K562 (cell line): ENCODE measurements around the gene NAP1L4. TPM values are rescaled to one million over a fixed set of nuclear protein-coding genes. Genes with fewer than 3 reads are reported as not detected.

Source experiments
- BRCA1 ChIP-seq, 2 experiments: fragments of 450-650 bp in 1 of 2; sonication (generic) in 1 of 2; formaldehyde crosslinking in 1 of 2; IDR thresholded peaks; 2 replicates each; pipeline versions ENCODE4 v1.5.0 to v1.6.1; 2017 to 2020; ENCODE audit warnings: mild to moderate bottlenecking in 1 of 2, missing genetic modification reagents in 1 of 2
- BRF1 ChIP-seq: IDR thresholded peaks from 3 replicates; pipeline ENCODE4 v1.6.1; 2011; ENCODE audit warnings: borderline replicate concordance, mild to moderate bottlenecking; ENCODE audit not compliant: insufficient read length; ENCODE audit errors: extremely low read depth
- CBFB ChIP-seq: sonication (generic); formaldehyde crosslinking; IDR thresholded peaks from 2 replicates; pipeline ENCODE4 v1.4.0; 2020; ENCODE audit warnings: mild to moderate bottlenecking, missing genetic modification reagents
- DPF2 ChIP-seq: fragments of 450-650 bp; IDR thresholded peaks from 2 replicates; pipeline ENCODE4 v1.6.1; 2016
- ETV6 ChIP-seq, 3 experiments: fragments of 150-350 bp in 1 of 3; sonication (generic) in 1 of 3; formaldehyde crosslinking in 1 of 3; IDR thresholded peaks; 2 replicates each; pipeline versions ENCODE4 v1.6.1 to v1.8.0; 2014 to 2022; ENCODE audit warnings: borderline replicate concordance in 2 of 3, low read depth in 2 of 3, antibody characterized with exemption in 1 of 3, low read length in 1 of 3, mild to moderate bottlenecking in 1 of 3, missing genetic modification reagents in 1 of 3
- FOXM1 ChIP-seq, 2 experiments: fragments of 450-650 bp in 1 of 2; sonication (generic) in 1 of 2; formaldehyde crosslinking in 1 of 2; IDR thresholded peaks; 2 replicates each; pipeline versions ENCODE4 v1.6.1 to v1.9.0; 2017 to 2022; ENCODE audit warnings: low read depth in 2 of 2, mild to moderate bottlenecking in 2 of 2, missing genetic modification reagents in 1 of 2, moderate library complexity in 1 of 2
- MITF ChIP-seq: IDR thresholded peaks from 2 replicates; pipeline ENCODE4 v1.6.1; 2014; ENCODE audit warnings: antibody characterized with exemption
- NR3C1 ChIP-seq: sonication (generic); formaldehyde crosslinking; IDR thresholded peaks from 2 replicates; pipeline ENCODE4 v1.8.1; 2022; ENCODE audit warnings: missing genetic modification reagents
- POLR3A ChIP-seq: IDR thresholded peaks from 2 replicates; pipeline ENCODE4 v1.6.1; 2011; ENCODE audit warnings: borderline replicate concordance, mild to moderate bottlenecking, moderate library complexity; ENCODE audit not compliant: insufficient read length, insufficient read depth; ENCODE audit errors: extremely low read depth
- RBBP5 ChIP-seq: fragments of 200-600 bp; sonication (generic); IDR thresholded peaks from 2 replicates; pipeline ENCODE4 v1.6.1; 2012; ENCODE audit warnings: borderline replicate concordance, mild to moderate bottlenecking, low read length, control low read depth, inconsistent platforms; ENCODE audit not compliant: insufficient read depth, poor library complexity, severe bottlenecking
- SAFB2 ChIP-seq: fragments of 200-400 bp; formaldehyde crosslinking; IDR thresholded peaks from 2 replicates; pipeline ENCODE4 v1.6.1; 2018; ENCODE audit warnings: borderline replicate concordance, low read length, low read depth, moderate library complexity; ENCODE audit not compliant: severe bottlenecking
- SMAD4 ChIP-seq: fragments of 250-450 bp; sonication (Bioruptor Pico); conservative IDR thresholded peaks from 2 replicates; pipeline ENCODE4 v1.8.0; 2021; ENCODE audit warnings: inconsistent platforms, mild to moderate bottlenecking, moderate library complexity
- SOX6 ChIP-seq: fragments of 450-650 bp; IDR thresholded peaks from 2 replicates; pipeline ENCODE4 v1.6.1; 2014; ENCODE audit warnings: mild to moderate bottlenecking
- ZBTB1 ChIP-seq: sonication (generic); formaldehyde crosslinking; IDR thresholded peaks from 2 replicates; pipeline ENCODE4 v1.8.1; 2023; ENCODE audit warnings: missing genetic modification reagents, low read depth, mild to moderate bottlenecking, borderline replicate concordance
- ZKSCAN8 ChIP-seq: fragments of 200-800 bp; sonication (Bioruptor generic); IDR thresholded peaks from 2 replicates; pipeline ENCODE4 v1.6.1; 2016; ENCODE audit warnings: missing genetic modification characterization, missing compliant biosample characterization
- ZNF184 ChIP-seq: sonication (generic); formaldehyde crosslinking; IDR thresholded peaks from 2 replicates; pipeline ENCODE4 v1.5.0; 2020; ENCODE audit warnings: missing genetic modification reagents
- ZNF431 ChIP-seq: sonication (generic); formaldehyde crosslinking; IDR thresholded peaks from 2 replicates; pipeline ENCODE4 v1.8.0; 2022; ENCODE audit warnings: mild to moderate bottlenecking, missing genetic modification reagents
- ZNF696 ChIP-seq: fragments of 250-450 bp; sonication (Bioruptor Pico); conservative IDR thresholded peaks from 2 replicates; pipeline ENCODE4 v1.4.0; 2020; ENCODE audit warnings: mild to moderate bottlenecking, moderate library complexity
- polyA plus RNA-seq, 8 experiments: library from polyadenylated mRNA; depleted of rRNA in 4 of 8; stranded (reverse) in 5 of 8; unstranded in 3 of 8; fragments of >200 nt; fragmentation: Nextera tagmentation in 2 of 8; fragmentation: Illumina TruSeq in 1 of 8; extraction: Ambion mirVana in 2 of 8; extraction: Trizol in 1 of 8; gene quantifications; 2 replicates each; pipeline versions ENCODE4 v1.2.1 to v1.2.3, GENCODE V29; 2011 to 2014; ENCODE audit warnings: inconsistent platforms in 1 of 8, missing spikeins in 1 of 8
- total RNA-seq, 7 experiments: library from RNA; depleted of rRNA in 6 of 7; stranded (reverse); fragments of >200 nt in 6 of 7; fragmentation: Illumina TruSeq in 2 of 7; extraction: Trizol in 2 of 7; gene quantifications; 2 replicates each; pipeline versions ENCODE4 v1.2.1 to v1.2.3, GENCODE V29; 2011 to 2021; ENCODE audit warnings: low replicate concordance in 1 of 7
- TF ChIP-seq, protein P1 (sequence below): sonication (generic); formaldehyde crosslinking; IDR thresholded peaks from 2 replicates; pipeline ENCODE4 v1.8.0; 2023; ENCODE audit warnings: missing genetic modification reagents, mild to moderate bottlenecking, borderline replicate concordance

NAP1L4 gene
- total and polyA plus RNA-seq, 9 of the 15 experiments (the other 6 are each of a cell fraction or from before 2014, with no cell fraction given), result 34.1 to 237 (median 179) TPM

DNA sequence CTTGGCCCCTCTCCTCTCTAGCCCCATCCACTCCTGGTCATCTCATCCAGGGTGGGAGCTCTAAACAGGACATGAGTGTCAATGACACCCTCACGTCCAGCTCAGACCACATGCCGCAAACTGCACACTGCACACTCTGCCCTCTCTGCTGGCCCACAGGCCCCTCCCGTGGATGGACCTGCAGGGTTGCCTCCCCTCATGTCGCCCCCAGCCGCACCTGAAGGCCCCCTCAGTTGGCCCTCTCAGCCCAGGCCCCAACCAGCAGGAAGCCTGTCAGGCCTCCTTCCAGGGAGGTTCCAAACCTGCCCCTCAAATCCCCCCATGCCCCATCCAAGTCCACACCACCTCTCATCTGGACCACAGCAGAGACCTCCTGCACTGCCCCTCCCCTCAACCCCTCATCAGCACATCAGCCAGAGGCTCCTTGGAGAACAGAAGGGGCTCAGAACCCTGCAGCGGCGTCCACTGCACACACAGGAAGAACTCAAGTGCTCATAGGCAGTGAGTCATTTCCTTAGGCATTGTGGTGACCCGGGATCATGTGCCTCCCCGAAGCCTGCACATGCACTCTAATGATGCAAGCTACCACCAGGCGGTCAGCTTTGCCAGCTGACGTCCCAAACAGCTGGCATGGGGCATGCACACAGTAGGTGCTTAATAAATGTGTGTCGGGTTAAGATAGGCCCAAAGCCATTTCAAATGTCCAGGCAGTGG lies 93.6 kb downstream of the NAP1L4 start (continued):
- no peak for TF ChIP-seq POLR3A
- TF ChIP-seq ZNF431, result peak; percentile 79
- TF ChIP-seq BRF1, result no peak
- TF ChIP-seq ETV6 (IDR thresholded peaks at IDR 0.05; ENCODE audit: borderline replicate concordance in 1 of 2, low read depth in 2 of 2, low read length in 1 of 2), result no peak
- TF ChIP-seq ETV6 (CRISPR knock-in tag; IDR thresholded peaks at IDR 0.05; ENCODE audit: borderline replicate concordance), result peak; percentile 64; the same call in 1 of the 2 replicates
- no peak for TF ChIP-seq SAFB2
- TF ChIP-seq ZKSCAN8, result peak; percentile 97; the same call in 1 of the 2 replicates
- TF ChIP-seq MITF, result peak; percentile 66; the same call in 1 of the 2 replicates
- TF ChIP-seq SOX6, result peak; percentile 70
- TF ChIP-seq, protein P1, sequence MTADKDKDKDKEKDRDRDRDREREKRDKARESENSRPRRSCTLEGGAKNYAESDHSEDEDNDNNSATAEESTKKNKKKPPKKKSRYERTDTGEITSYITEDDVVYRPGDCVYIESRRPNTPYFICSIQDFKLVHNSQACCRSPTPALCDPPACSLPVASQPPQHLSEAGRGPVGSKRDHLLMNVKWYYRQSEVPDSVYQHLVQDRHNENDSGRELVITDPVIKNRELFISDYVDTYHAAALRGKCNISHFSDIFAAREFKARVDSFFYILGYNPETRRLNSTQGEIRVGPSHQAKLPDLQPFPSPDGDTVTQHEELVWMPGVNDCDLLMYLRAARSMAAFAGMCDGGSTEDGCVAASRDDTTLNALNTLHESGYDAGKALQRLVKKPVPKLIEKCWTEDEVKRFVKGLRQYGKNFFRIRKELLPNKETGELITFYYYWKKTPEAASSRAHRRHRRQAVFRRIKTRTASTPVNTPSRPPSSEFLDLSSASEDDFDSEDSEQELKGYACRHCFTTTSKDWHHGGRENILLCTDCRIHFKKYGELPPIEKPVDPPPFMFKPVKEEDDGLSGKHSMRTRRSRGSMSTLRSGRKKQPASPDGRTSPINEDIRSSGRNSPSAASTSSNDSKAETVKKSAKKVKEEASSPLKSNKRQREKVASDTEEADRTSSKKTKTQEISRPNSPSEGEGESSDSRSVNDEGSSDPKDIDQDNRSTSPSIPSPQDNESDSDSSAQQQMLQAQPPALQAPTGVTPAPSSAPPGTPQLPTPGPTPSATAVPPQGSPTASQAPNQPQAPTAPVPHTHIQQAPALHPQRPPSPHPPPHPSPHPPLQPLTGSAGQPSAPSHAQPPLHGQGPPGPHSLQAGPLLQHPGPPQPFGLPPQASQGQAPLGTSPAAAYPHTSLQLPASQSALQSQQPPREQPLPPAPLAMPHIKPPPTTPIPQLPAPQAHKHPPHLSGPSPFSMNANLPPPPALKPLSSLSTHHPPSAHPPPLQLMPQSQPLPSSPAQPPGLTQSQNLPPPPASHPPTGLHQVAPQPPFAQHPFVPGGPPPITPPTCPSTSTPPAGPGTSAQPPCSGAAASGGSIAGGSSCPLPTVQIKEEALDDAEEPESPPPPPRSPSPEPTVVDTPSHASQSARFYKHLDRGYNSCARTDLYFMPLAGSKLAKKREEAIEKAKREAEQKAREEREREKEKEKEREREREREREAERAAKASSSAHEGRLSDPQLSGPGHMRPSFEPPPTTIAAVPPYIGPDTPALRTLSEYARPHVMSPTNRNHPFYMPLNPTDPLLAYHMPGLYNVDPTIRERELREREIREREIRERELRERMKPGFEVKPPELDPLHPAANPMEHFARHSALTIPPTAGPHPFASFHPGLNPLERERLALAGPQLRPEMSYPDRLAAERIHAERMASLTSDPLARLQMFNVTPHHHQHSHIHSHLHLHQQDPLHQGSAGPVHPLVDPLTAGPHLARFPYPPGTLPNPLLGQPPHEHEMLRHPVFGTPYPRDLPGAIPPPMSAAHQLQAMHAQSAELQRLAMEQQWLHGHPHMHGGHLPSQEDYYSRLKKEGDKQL (CRISPR knock-in tag), result no peak
- TF ChIP-seq ZNF184, result no peak
- peak; percentile 85 for TF ChIP-seq SMAD4
- TF ChIP-seq DPF2, result peak; percentile 53
- no peak for TF ChIP-seq BRCA1 (IDR thresholded peaks at IDR 0.05)
- TF ChIP-seq BRCA1 (CRISPR knock-in tag; IDR thresholded peaks at IDR 0.05), result no peak
- no peak for TF ChIP-seq RBBP5
- 0 out of 2 replicates have a peak, but pooled peaks have one; percentile 28 for TF ChIP-seq CBFB (CRISPR knock-in tag)
- TF ChIP-seq ZNF696 (CRISPR knock-in tag), result no peak
- TF ChIP-seq NR3C1 (CRISPR knock-in tag), result peak; percentile 88
- peak; percentile 74 for TF ChIP-seq ZBTB1
- TF ChIP-seq FOXM1 (IDR thresholded peaks at IDR 0.05; ENCODE audit: low read depth), result no peak
- TF ChIP-seq FOXM1 (CRISPR knock-in tag; IDR thresholded peaks at IDR 0.05; ENCODE audit: low read depth), result no peak
